Natural killer cell (primary cell): ENCODE data around the gene DRGX. TPM values are rescaled to one million over a fixed set of nuclear protein-coding genes. Genes with fewer than 3 reads are reported as not detected.

ENCODE experiments used
- ATAC-seq, 3 donors: fragments of 150-1000 bp in 2 of 3; fragments of 200-7000 bp in 1 of 3; cut with Tn5 transposase; 1 replicate in 1 of 3; 2 replicates in 2 of 3; pipeline ENCODE4 v1.10.0; 2021; ENCODE audit warnings: mild to moderate bottlenecking in 2 of 3, moderate library complexity in 2 of 3
- DNase-seq, 2 donors: peaks; one replicate each; pipeline versions ENCODE4 v3.0.0 to v3.0.0-alpha.2; 2013 to 2021; ENCODE audit warnings: mixed read lengths in 1 of 2
- H3K27ac ChIP-seq: one replicate; pipeline ENCODE4 v1.5.1; 2013; ENCODE audit warnings: mild to moderate bottlenecking, low read length
- H3K27me3 ChIP-seq: one replicate; pipeline ENCODE4 v1.6.1; 2013; ENCODE audit warnings: low read length; ENCODE audit not compliant: control insufficient read depth, insufficient read depth
- H3K36me3 ChIP-seq: one replicate; pipeline ENCODE4 v1.6.1; 2013; ENCODE audit warnings: low read length; ENCODE audit not compliant: control insufficient read depth, insufficient read depth
- H3K4me1 ChIP-seq: one replicate; pipeline ENCODE4 v1.6.1; 2013; ENCODE audit warnings: low read length; ENCODE audit not compliant: control insufficient read depth, insufficient read depth
- H3K4me3 ChIP-seq: one replicate; pipeline ENCODE4 v1.5.1; 2013; ENCODE audit warnings: low read length
- H3K9me3 ChIP-seq: one replicate; pipeline ENCODE4 v1.6.1; 2013; ENCODE audit warnings: low read length; ENCODE audit not compliant: control insufficient read depth, insufficient read depth
- H3K27ac Mint-ChIP-seq, 2 donors: one replicate each; pipeline ENCODE4 v1.8.0; 2022; ENCODE audit warnings: mild to moderate bottlenecking in 2 of 2, mixed read lengths in 2 of 2, moderate library complexity in 1 of 2
- H3K27me3 Mint-ChIP-seq, 2 donors: one replicate each; pipeline ENCODE4 v1.8.0; 2022; ENCODE audit warnings: low read depth in 2 of 2, mixed read lengths in 2 of 2
- H3K36me3 Mint-ChIP-seq: one replicate; pipeline ENCODE4 v1.8.0; 2022; ENCODE audit warnings: mixed read lengths
- H3K4me1 Mint-ChIP-seq, 2 donors: one replicate each; pipeline ENCODE4 v1.8.0; 2022; ENCODE audit warnings: mixed read lengths in 2 of 2
- H3K4me3 Mint-ChIP-seq: one replicate; pipeline ENCODE4 v1.8.0; 2022; ENCODE audit warnings: mild to moderate bottlenecking, moderate library complexity, mixed read lengths
- H3K9me3 Mint-ChIP-seq, 2 donors: one replicate each; pipeline ENCODE4 v1.8.0; 2022; ENCODE audit warnings: mixed read lengths in 2 of 2
- WGBS: methylation state at CpG from one replicate; pipeline ENCODE4 v1.1.7; 2013; ENCODE audit warnings: missing lambda C conversion rate; ENCODE audit not compliant: insufficient coverage; 5-methylcytosine and 5-hydroxymethylcytosine counted together
- intact Hi-C: fragments of 100-400 bp; cut with micrococcal nuclease; formaldehyde crosslinking; loops from one replicate; pipeline ENCODE4 v1.14.2; 2022
- total RNA-seq, 4 donors: library from RNA; stranded (reverse); fragments of 120-200 nt in 1 of 4; gene quantifications; one replicate each; pipeline versions ENCODE4 v1.2.3 to v1.2.4, GENCODE V29; 2013 to 2022
- TF ChIP-seq, protein P1 (sequence below): fragments of 200-600 bp; IDR thresholded peaks from one replicate; pipeline ENCODE4 v1.8.0; 2022; ENCODE audit warnings: antibody characterized with exemption

DRGX gene
- total RNA-seq, 3 donors from 2014 or later (not counting 1 experiment from before 2014, with no cell fraction given): not detected

GRCh38 chr10:49394933-49395740 lies 752 bp downstream of the DRGX start:
- no peak overlapping the region for H3K27ac ChIP-seq
- no peak for DNase-seq
- Mint-ChIP-seq H3K36me3 (no peaks in the 10 kb centered on the region), H3K9me3 (no peaks in the 10 kb centered on the region), H3K27ac (no peak overlapping the region), H3K27me3 (peaks cover 58 to 68% of the 10 kb centered on the region in 2 donors), H3K4me1 (peaks cover 7 to 19% of the 10 kb centered on the region in 2 donors), H3K4me3 (no peak overlapping the region)
- peaks cover 70% of the 10 kb centered on the region for H3K27me3 ChIP-seq
- peaks cover 24% of the 10 kb centered on the region for H3K4me1 ChIP-seq
- H3K36me3 ChIP-seq: no peaks in the 10 kb centered on the region
- intact Hi-C loops: no loop called here
- 6% methylated on average over 62 of the region's 62 CpGs for WGBS
- ATAC-seq: no peak
- H3K4me3 ChIP-seq: no peak overlapping the region
- TF ChIP-seq, protein P1, sequence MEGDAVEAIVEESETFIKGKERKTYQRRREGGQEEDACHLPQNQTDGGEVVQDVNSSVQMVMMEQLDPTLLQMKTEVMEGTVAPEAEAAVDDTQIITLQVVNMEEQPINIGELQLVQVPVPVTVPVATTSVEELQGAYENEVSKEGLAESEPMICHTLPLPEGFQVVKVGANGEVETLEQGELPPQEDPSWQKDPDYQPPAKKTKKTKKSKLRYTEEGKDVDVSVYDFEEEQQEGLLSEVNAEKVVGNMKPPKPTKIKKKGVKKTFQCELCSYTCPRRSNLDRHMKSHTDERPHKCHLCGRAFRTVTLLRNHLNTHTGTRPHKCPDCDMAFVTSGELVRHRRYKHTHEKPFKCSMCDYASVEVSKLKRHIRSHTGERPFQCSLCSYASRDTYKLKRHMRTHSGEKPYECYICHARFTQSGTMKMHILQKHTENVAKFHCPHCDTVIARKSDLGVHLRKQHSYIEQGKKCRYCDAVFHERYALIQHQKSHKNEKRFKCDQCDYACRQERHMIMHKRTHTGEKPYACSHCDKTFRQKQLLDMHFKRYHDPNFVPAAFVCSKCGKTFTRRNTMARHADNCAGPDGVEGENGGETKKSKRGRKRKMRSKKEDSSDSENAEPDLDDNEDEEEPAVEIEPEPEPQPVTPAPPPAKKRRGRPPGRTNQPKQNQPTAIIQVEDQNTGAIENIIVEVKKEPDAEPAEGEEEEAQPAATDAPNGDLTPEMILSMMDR: no peak
- H3K9me3 ChIP-seq: peaks cover 6% of the 10 kb centered on the region

- Mint-ChIP-seq H3K27me3 (peaks cover 60 to 68% of the 10 kb centered on the region in 2 donors), H3K9me3 (no peaks in the 10 kb centered on the region), H3K36me3 (no peaks in the 10 kb centered on the region), H3K4me3 (no peak overlapping the region), H3K4me1 (peaks cover 7 to 18% of the 10 kb centered on the region in 2 donors), H3K27ac (no peak overlapping the region)
- ATAC-seq (no peak), DNase-seq (no peak)
- Histone ChIP-seq H3K36me3 (no peaks in the 10 kb centered on the region), H3K27me3 (peaks cover 57% of the 10 kb centered on the region), H3K4me1 (peaks cover 24% of the 10 kb centered on the region), H3K9me3 (peaks cover 6% of the 10 kb centered on the region), H3K4me3 (no peak overlapping the region), H3K27ac (no peak overlapping the region)
- intact Hi-C loops: no loop called here
- 81% methylated on average over 4 of the region's 4 CpGs for WGBS
- TF ChIP-seq, protein P1: no peak
Observed at GRCh38 chr10:49393757-49394156, 2.1 kb downstream of the DRGX start.

DNA sequence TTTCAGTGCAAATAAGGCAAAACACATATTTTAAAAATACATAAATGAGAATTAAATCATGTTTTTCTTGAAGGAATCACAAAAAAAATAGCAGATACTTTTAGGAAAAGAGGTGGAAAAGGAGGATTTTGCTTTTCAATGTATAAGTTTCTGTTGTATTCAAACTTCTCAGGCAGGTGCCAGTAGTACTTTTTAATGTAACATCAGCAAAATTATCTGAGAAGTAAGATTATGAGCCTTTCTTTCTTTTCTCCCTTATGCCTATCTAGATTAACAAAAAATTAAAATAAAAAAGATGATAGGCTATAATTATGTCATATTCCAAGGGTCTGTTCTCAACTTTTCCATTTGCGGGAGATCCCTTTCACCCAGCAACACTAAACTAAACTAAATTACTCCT lies 2.6 kb downstream of the DRGX start:
- Histone ChIP-seq H3K4me1 (peaks cover 20% of the 10 kb centered on the region), H3K27me3 (peaks cover 53% of the 10 kb centered on the region), H3K36me3 (no peaks in the 10 kb centered on the region), H3K4me3 (no peak overlapping the region), H3K9me3 (peaks cover 6% of the 10 kb centered on the region), H3K27ac (no peak overlapping the region)
- DNase-seq (no peak), ATAC-seq (no peak)
- H3K27me3 Mint-ChIP-seq: peaks cover 58 to 68% of the 10 kb centered on the region in 2 donors
- H3K9me3 Mint-ChIP-seq: no peaks in the 10 kb centered on the region
- intact Hi-C loops: no loop called here
- TF ChIP-seq, protein P1: no peak
- no peak overlapping the region for H3K4me3 Mint-ChIP-seq
- H3K27ac Mint-ChIP-seq: no peak overlapping the region
- peaks cover 2 to 13% of the 10 kb centered on the region in 2 donors for H3K4me1 Mint-ChIP-seq
- WGBS: 100% methylated on average over 1 of the region's 1 CpG
- H3K36me3 Mint-ChIP-seq: no peaks in the 10 kb centered on the region
